Measurements from ENCODE around the gene FLCN. TPM values are rescaled to one million over a fixed set of nuclear protein-coding genes. Genes with fewer than 3 reads are reported as not detected.

FLCN gene
- total and polyA plus RNA-seq, 10 of the 15 experiments (the other 5 are each of a cell fraction or from before 2014, with no cell fraction given), result 1.1 to 24.7 (median 10.4) TPM

GRCh38 chr17:17206124-17206912 lies 30.6 kb downstream of the FLCN start, which contains the start of gene PLD6 (continued):
- TF ChIP-seq ZNF592 (IDR thresholded peaks at IDR 0.05) (no peak), ZZZ3 (IDR thresholded peaks at IDR 0.05; ENCODE audit: control insufficient read depth, insufficient read length, low read depth) (no peak), NFXL1 (IDR thresholded peaks at IDR 0.05; ENCODE audit: borderline replicate concordance) (no peak), SMAD1 (IDR thresholded peaks at IDR 0.05; ENCODE audit: low read depth, partially characterized antibody) (no peak), ZNF687 (IDR thresholded peaks at IDR 0.05) (peak; percentile 91), HSF1 (IDR thresholded peaks at IDR 0.05; ENCODE audit: low read depth, low read length) (no peak), SRF (IDR thresholded peaks at IDR 0.05; ENCODE audit: low read depth in 2 of 2, low read length in 2 of 2) (no peak), SREBF1 (IDR thresholded peaks at IDR 0.05; ENCODE audit: low read length) (no peak), FOXK2 (IDR thresholded peaks at IDR 0.05) (no peak), ZSCAN29 (IDR thresholded peaks at IDR 0.05) (0 out of 2 replicates have a peak, but pooled peaks have one; percentile 9), SIN3A (IDR thresholded peaks at IDR 0.05; ENCODE audit: low read depth, low read length) (no peak; the same call in 1 of the 2 replicates), ZNF384 (IDR thresholded peaks at IDR 0.05; ENCODE audit: borderline replicate concordance, low read depth, low read length) (no peak), NBN (IDR thresholded peaks at IDR 0.05) (no peak)
- TF ChIP-seq, protein P1, sequence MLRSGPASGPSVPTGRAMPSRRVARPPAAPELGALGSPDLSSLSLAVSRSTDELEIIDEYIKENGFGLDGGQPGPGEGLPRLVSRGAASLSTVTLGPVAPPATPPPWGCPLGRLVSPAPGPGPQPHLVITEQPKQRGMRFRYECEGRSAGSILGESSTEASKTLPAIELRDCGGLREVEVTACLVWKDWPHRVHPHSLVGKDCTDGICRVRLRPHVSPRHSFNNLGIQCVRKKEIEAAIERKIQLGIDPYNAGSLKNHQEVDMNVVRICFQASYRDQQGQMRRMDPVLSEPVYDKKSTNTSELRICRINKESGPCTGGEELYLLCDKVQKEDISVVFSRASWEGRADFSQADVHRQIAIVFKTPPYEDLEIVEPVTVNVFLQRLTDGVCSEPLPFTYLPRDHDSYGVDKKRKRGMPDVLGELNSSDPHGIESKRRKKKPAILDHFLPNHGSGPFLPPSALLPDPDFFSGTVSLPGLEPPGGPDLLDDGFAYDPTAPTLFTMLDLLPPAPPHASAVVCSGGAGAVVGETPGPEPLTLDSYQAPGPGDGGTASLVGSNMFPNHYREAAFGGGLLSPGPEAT (IDR thresholded peaks at IDR 0.05; ENCODE audit: low read depth), result no peak
